IPS-18c (cell line): ENCODE measurements around the gene EMILIN3.

Experiments
- H3K4me3 ChIP-seq: 2 replicates; pipeline ENCODE4 v1.7.0; 2013; ENCODE audit warnings: low read depth, mild to moderate bottlenecking, low read length, moderate library complexity; ENCODE audit not compliant: insufficient read depth
- H3K9me3 ChIP-seq: one replicate; pipeline ENCODE4 v1.6.1; 2013; ENCODE audit warnings: mild to moderate bottlenecking, low read length, moderate library complexity; ENCODE audit not compliant: control insufficient read depth, insufficient read depth

EMILIN3 gene

DNA sequence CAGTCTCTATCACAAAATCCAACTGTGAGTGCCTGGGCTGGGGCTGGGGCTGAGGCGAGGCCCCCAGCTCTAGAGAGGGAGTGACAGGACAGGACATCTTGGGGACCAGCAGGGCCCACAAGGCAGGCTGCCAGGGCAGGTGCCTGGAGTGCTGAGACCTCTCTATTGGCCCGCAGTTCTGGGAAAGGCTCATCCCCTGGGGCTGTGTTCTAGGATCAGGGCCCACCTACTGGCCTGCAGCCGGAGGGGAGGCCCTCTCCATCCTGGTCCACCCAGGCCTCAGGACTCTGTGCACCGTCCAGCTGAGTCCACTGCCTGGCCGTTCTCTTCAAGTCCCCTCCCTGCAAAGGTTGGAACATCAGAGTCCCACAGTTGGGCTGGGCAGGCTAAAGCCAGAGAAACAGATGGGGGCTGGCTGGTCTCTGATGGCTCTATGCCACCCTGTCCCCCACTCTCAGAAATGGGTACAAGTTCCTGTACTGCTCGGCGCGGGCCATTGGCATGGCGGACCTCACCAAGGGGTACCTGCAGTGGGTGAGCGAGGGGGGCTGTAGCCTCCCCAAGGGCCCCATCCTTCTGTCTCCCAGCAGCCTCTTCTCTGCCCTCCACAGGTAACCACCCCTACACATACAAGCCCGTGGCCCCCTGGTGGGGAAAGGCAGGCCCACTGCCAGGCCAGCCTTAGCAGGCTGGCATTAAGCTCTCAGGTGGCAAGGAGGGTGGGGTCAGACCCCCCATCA lies 9.0 kb downstream of the EMILIN3 start:
- Histone ChIP-seq H3K4me3 (no peak overlapping the region), H3K9me3 (no peaks in the 10 kb centered on the region)

DNA sequence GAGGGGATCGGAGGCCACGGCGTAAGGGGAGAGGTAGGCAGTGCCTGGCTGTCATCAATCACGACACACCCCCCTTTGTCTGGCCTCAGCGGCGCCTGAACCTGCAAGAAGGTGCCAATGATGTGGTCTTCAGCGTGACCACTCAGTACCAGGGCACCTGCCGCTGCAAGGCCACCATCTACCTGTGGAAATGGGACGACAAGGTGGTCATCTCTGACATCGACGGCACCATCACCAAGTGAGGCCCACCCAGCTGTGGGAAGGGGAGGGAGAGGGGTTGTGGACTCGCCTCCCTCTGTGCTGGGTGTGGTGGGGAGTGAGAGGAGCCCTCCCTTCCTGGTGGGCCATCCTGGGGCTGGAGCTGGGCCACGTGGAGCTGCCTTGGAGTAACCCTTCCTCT lies 9.7 kb downstream of the EMILIN3 start:
- Histone ChIP-seq H3K4me3 (no peak overlapping the region), H3K9me3 (no peaks in the 10 kb centered on the region)

GRCh38 chr20:41355598-41356203 lies 10.9 kb downstream of the EMILIN3 start:
- Histone ChIP-seq H3K4me3 (no peak overlapping the region), H3K9me3 (no peaks in the 10 kb centered on the region)

GRCh38 chr20:41355192-41355591 lies 11.4 kb downstream of the EMILIN3 start:
- Histone ChIP-seq H3K9me3 (no peaks in the 10 kb centered on the region), H3K4me3 (no peak overlapping the region)

- Histone ChIP-seq H3K4me3 (no peak overlapping the region), H3K9me3 (no peaks in the 10 kb centered on the region)
Measured at GRCh38 chr20:41353530-41353929, 13.1 kb downstream of the EMILIN3 start.

- no peak overlapping the region for H3K4me3 ChIP-seq
- H3K9me3 ChIP-seq: no peaks in the 10 kb centered on the region
Measured at GRCh38 chr20:41352666-41353065, 14.0 kb downstream of the EMILIN3 start.

GRCh38 chr20:41352106-41352505 lies 14.5 kb downstream of the EMILIN3 start:
- no peak overlapping the region for H3K4me3 ChIP-seq
- H3K9me3 ChIP-seq: no peaks in the 10 kb centered on the region

- Histone ChIP-seq H3K9me3 (no peaks in the 10 kb centered on the region), H3K4me3 (no peak overlapping the region)
Measured at GRCh38 chr20:41350408-41350962, 16.1 kb downstream of the EMILIN3 start.

- no peaks in the 10 kb centered on the region for H3K9me3 ChIP-seq
- H3K4me3 ChIP-seq: no peak overlapping the region
Measured at GRCh38 chr20:41349943-41350342, 16.7 kb downstream of the EMILIN3 start.

GRCh38 chr20:41349266-41349665 lies 17.4 kb downstream of the EMILIN3 start:
- H3K9me3 ChIP-seq: no peaks in the 10 kb centered on the region
- no peak overlapping the region for H3K4me3 ChIP-seq

DNA sequence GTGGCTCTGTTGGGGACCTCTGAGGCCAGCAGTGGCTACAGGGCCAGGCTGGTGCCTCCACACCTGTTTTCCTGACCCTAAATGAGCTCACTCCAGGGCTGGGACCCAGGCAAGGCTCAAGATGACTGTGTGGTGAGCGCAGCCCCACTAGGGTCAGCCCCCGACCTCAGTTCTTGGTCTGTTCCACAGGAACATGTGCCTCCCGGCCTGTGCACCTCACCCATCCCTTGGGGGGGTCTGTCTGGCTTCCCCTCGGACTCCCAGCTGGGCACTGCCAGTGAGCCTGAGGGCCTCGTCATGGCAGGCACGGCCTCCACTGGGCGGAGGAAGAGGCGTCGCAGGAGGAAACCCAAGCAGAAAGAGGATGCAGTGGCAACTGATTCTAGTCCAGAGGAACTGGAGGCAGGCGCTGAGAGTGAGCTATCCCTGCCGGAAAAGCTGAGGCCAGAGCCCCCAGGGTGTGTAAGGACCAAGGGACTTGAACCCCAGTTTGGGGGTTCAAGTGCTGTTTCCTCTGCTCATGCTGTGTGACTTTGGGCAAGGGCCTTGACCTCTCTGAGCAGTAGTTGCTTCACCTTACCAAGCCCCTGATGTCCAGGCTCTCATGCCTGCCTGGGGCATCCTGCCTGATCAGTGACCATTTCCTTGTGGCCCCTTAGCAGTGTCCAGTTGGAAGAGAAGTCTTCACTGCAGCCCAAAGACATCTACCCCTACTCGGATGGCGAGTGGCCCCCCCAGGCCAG lies 18.0 kb downstream of the EMILIN3 start:
- H3K9me3 ChIP-seq: no peaks in the 10 kb centered on the region
- no peak overlapping the region for H3K4me3 ChIP-seq

- no peaks in the 10 kb centered on the region for H3K9me3 ChIP-seq
- no peak overlapping the region for H3K4me3 ChIP-seq
Measured at GRCh38 chr20:41347523-41348429, 18.8 kb downstream of the EMILIN3 start.

GRCh38 chr20:41345729-41346067 lies 20.9 kb downstream of the EMILIN3 start:
- no peaks in the 10 kb centered on the region for H3K9me3 ChIP-seq
- no peak overlapping the region for H3K4me3 ChIP-seq

DNA sequence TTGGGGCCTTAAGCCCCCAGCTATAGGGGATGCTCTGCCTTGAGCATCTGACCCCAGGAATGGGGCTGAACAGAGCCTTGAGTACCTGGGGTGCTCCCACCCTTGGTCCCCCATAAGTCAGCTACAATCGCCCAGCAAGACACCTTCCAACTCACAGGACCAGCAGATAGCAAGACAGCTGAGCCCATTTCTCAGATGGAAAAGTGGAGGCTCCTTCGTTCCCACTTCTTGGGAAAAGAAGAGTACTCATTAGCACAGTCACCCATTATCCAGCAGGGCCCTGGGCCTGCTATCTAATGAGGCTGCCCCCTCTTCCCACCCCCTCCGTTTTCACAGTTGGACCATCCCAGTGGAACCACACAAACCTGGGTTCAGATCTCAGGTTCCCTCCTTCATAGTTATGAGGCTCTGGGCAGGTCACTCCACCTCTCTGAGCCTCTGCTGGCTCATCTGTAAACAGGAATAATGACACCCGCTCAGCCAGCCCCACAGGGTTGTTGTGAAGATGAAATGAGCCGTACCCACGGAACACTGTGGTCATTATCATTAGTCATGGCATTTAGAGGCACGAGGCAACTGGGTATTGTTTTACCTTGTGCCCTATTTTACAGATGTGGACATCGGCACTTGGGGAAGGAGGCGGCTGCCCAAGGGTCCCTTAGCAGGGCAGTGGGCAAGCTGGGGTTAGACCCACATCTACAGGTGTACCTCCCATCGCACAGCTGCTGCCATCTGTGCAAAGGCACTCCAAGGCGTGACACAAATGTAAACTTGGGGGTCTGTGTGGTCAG lies 21.5 kb downstream of the EMILIN3 start:
- no peaks in the 10 kb centered on the region for H3K9me3 ChIP-seq
- no peak overlapping the region for H3K4me3 ChIP-seq

- Histone ChIP-seq H3K9me3 (no peaks in the 10 kb centered on the region), H3K4me3 (no peak overlapping the region)
Measured at GRCh38 chr20:41344477-41344876, 22.1 kb downstream of the EMILIN3 start.
